ENCODE data around the gene NEU3. TPM values are rescaled to one million over a fixed set of nuclear protein-coding genes. Genes with fewer than 3 reads are reported as not detected.

Gene NEU3
- total RNA-seq, 1 experiment from 2014 or later = 9.9 TPM

GRCh38 chr11:75011357-75011756 lies 22.6 kb downstream of the NEU3 start:
- Histone ChIP-seq H3K9me2 (ENCODE audit: insufficient read depth) (no peaks in the 10 kb centered on the region), H3K4me3 (no peak overlapping the region), H3K79me2 (ENCODE audit: low read depth) (no peaks in the 10 kb centered on the region), H4K20me1 (ENCODE audit: insufficient read depth) (no peaks in the 10 kb centered on the region), H3K27me3 (ENCODE audit: insufficient read depth, low read depth) (no peaks in the 10 kb centered on the region), H3K4me2 (no peak overlapping the region), H3F3A (ENCODE audit: insufficient read depth, low read depth) (no peaks in the 10 kb centered on the region), H3K4me1 (replicated peaks; ENCODE audit: insufficient read depth) (no peaks in the 10 kb centered on the region), H3K27ac (no peak overlapping the region), H3K36me3 (ENCODE audit: low read depth) (no peaks in the 10 kb centered on the region), H2AFZ (no peak overlapping the region), H3K9me3 (ENCODE audit: insufficient read depth, low read depth) (no peaks in the 10 kb centered on the region)
- ChIA-PET POLR2A (ENCODE audit: unreplicated experiment) (no interaction called here), CTCF (interaction anchor here (0.8 to 1.5 kb wide), 2 partner anchors 12 to 20 kb away, joined by 3 to 6 read pairs; no protein-coding TSS in a partner anchor)
- intact Hi-C loops (cut with micrococcal nuclease; ENCODE audit: unreplicated experiment) = no loop called here
- TF ChIP-seq, protein P1, sequence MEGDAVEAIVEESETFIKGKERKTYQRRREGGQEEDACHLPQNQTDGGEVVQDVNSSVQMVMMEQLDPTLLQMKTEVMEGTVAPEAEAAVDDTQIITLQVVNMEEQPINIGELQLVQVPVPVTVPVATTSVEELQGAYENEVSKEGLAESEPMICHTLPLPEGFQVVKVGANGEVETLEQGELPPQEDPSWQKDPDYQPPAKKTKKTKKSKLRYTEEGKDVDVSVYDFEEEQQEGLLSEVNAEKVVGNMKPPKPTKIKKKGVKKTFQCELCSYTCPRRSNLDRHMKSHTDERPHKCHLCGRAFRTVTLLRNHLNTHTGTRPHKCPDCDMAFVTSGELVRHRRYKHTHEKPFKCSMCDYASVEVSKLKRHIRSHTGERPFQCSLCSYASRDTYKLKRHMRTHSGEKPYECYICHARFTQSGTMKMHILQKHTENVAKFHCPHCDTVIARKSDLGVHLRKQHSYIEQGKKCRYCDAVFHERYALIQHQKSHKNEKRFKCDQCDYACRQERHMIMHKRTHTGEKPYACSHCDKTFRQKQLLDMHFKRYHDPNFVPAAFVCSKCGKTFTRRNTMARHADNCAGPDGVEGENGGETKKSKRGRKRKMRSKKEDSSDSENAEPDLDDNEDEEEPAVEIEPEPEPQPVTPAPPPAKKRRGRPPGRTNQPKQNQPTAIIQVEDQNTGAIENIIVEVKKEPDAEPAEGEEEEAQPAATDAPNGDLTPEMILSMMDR (conservative IDR thresholded peaks at IDR 0.05) = no peak
- no peak for TF ChIP-seq EZH2 (IDR thresholded peaks at IDR 0.05; ENCODE audit: low read depth)
- no TSS peak for BruUV-seq (replicated peaks)
- DNase-seq = no peak

GRCh38 chr11:75011872-75012271 lies 23.1 kb downstream of the NEU3 start:
- Histone ChIP-seq H3K4me2 (no peak overlapping the region), H3K4me3 (no peak overlapping the region), H3K36me3 (ENCODE audit: low read depth) (no peaks in the 10 kb centered on the region), H2AFZ (no peak overlapping the region), H3K4me1 (replicated peaks; ENCODE audit: insufficient read depth) (no peaks in the 10 kb centered on the region), H3K9me3 (ENCODE audit: insufficient read depth, low read depth) (no peaks in the 10 kb centered on the region), H4K20me1 (ENCODE audit: insufficient read depth) (no peaks in the 10 kb centered on the region), H3K27me3 (ENCODE audit: insufficient read depth, low read depth) (no peaks in the 10 kb centered on the region), H3K27ac (no peak overlapping the region), H3K79me2 (ENCODE audit: low read depth) (no peaks in the 10 kb centered on the region), H3F3A (ENCODE audit: insufficient read depth, low read depth) (no peaks in the 10 kb centered on the region), H3K9me2 (ENCODE audit: insufficient read depth) (no peaks in the 10 kb centered on the region)
- intact Hi-C loops (cut with micrococcal nuclease; ENCODE audit: unreplicated experiment) = no loop called here
- CTCF ChIA-PET = interaction anchor here (0.7 kb wide), 1 partner anchor 276 kb away, joined by 3 read pairs; no protein-coding TSS in a partner anchor
- no TSS peak for BruUV-seq (replicated peaks)
- TF ChIP-seq, protein P1 (conservative IDR thresholded peaks at IDR 0.05) = no peak
- no peak for TF ChIP-seq EZH2 (IDR thresholded peaks at IDR 0.05; ENCODE audit: low read depth)
- POLR2A ChIA-PET (ENCODE audit: unreplicated experiment) = no interaction called here
- no peak for DNase-seq

DNA sequence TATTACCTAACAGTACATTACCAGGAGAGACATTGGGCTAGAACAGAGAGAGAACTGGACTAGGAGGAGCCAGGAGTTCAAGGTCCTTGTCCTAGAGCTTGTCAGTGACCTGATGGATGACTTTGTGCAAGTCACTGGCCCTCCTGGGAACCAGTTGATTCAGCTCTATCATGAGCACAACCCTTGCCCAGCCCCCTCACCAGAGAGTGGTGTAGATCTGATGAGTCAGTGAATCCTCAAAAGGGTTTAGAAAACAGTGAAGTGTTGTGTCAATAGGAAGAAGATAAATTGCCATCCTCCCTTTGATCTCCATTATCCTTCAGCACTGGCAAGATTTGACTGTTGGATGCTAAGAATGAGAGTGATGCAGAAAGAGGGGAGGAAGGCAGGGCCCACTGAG lies 24.3 kb downstream of the NEU3 start:
- H2AFZ ChIP-seq = no peak overlapping the region
- DNase-seq = peak in 1 of 2 experiments; percentile 25
- H3K4me3 ChIP-seq = no peak overlapping the region
- intact Hi-C loops (cut with micrococcal nuclease; ENCODE audit: unreplicated experiment) = no loop called here
- H3K9me3 ChIP-seq (ENCODE audit: insufficient read depth, low read depth) = no peaks in the 10 kb centered on the region
- no TSS peak for BruUV-seq (replicated peaks)
- no peaks in the 10 kb centered on the region for H3K9me2 ChIP-seq (ENCODE audit: insufficient read depth)
- H3K4me1 ChIP-seq (replicated peaks; ENCODE audit: insufficient read depth) = no peaks in the 10 kb centered on the region
- H3K27me3 ChIP-seq (ENCODE audit: insufficient read depth, low read depth) = no peaks in the 10 kb centered on the region
- H3K4me2 ChIP-seq = no peak overlapping the region
- H3F3A ChIP-seq (ENCODE audit: insufficient read depth, low read depth) = no peaks in the 10 kb centered on the region
- ChIA-PET POLR2A (ENCODE audit: unreplicated experiment) (no interaction called here), CTCF (interaction anchor here (0.6 kb wide), 1 partner anchor 20 kb away, joined by 3 read pairs; no protein-coding TSS in a partner anchor)
- no peaks in the 10 kb centered on the region for H3K79me2 ChIP-seq (ENCODE audit: low read depth)
- TF ChIP-seq, protein P1 (conservative IDR thresholded peaks at IDR 0.05) = no peak
- no peak for TF ChIP-seq EZH2 (IDR thresholded peaks at IDR 0.05; ENCODE audit: low read depth)
- no peak overlapping the region for H3K27ac ChIP-seq
- H3K36me3 ChIP-seq (ENCODE audit: low read depth) = no peaks in the 10 kb centered on the region
- no peaks in the 10 kb centered on the region for H4K20me1 ChIP-seq (ENCODE audit: insufficient read depth)

Data from PC-9 (cell line).